Activated T-helper 2 cell treated with anti-CD3 and anti-CD28 coated beads, Interferon-gamma antibody, Interleukin-2, Interleukin-4, amounts not matched to agents 10 μg/mL and 5 μg/mL and 100 μg/mL, durations not matched to agents 14 hours and 24 hours and 36 hours (primary cell): ENCODE results near the gene HDAC4. TPM values are rescaled to one million over a fixed set of nuclear protein-coding genes. Genes with fewer than 3 reads are reported as not detected.

Experiments used
- DNase-seq: peaks from one replicate; pipeline ENCODE4 v3.0.0; 2021; ENCODE audit warnings: low spot score
- H3K27ac Mint-ChIP-seq: one replicate; pipeline ENCODE4 v1.8.0; 2021; ENCODE audit warnings: mixed read lengths
- H3K27me3 Mint-ChIP-seq: one replicate; pipeline ENCODE4 v1.8.0; 2021; ENCODE audit warnings: low read depth, mixed read lengths
- H3K36me3 Mint-ChIP-seq: one replicate; pipeline ENCODE4 v1.8.0; 2021; ENCODE audit warnings: low read depth, mixed read lengths
- H3K4me1 Mint-ChIP-seq: one replicate; pipeline ENCODE4 v1.8.0; 2021; ENCODE audit warnings: low read depth, mixed read lengths
- H3K4me3 Mint-ChIP-seq: one replicate; pipeline ENCODE4 v1.8.0; 2021; ENCODE audit warnings: low read depth, mild to moderate bottlenecking, moderate library complexity, mixed read lengths
- H3K9me3 Mint-ChIP-seq: one replicate; pipeline ENCODE4 v1.8.0; 2021; ENCODE audit warnings: mixed read lengths
- intact Hi-C: fragments of 100-400 bp; cut with micrococcal nuclease; formaldehyde crosslinking; loops from one replicate; pipeline ENCODE4 v1.15.1; 2023
- total RNA-seq: library from RNA; stranded (reverse); gene quantifications from 2 replicates; pipeline ENCODE4 v1.2.3, GENCODE V29; 2022

HDAC4 gene
- total RNA-seq, 1 donor from 2014 or later: 44.8 TPM

GRCh38 chr2:239141021-239141760, 259.6 kb downstream of the HDAC4 start:
- no peak overlapping the region for H3K4me3 Mint-ChIP-seq
- intact Hi-C loops: no loop called here
- peaks cover 8% of the 10 kb centered on the region for H3K4me1 Mint-ChIP-seq
- DNase-seq: no peak
- H3K9me3 Mint-ChIP-seq: no peaks in the 10 kb centered on the region
- peaks cover 71% of the 10 kb centered on the region for H3K36me3 Mint-ChIP-seq
- H3K27ac Mint-ChIP-seq: no peak overlapping the region
- no peaks in the 10 kb centered on the region for H3K27me3 Mint-ChIP-seq

- peaks cover 69% of the 10 kb centered on the region for H3K36me3 Mint-ChIP-seq
- H3K4me3 Mint-ChIP-seq: no peak overlapping the region
- DNase-seq: no peak
- H3K27me3 Mint-ChIP-seq: no peaks in the 10 kb centered on the region
- intact Hi-C loops: no loop called here
- no peaks in the 10 kb centered on the region for H3K9me3 Mint-ChIP-seq
- peaks cover 3% of the 10 kb centered on the region for H3K4me1 Mint-ChIP-seq
- H3K27ac Mint-ChIP-seq: no peak overlapping the region
Measured at GRCh38 chr2:239140346-239141020, 260.3 kb downstream of the HDAC4 start.

GRCh38 chr2:239139566-239139965, 261.3 kb downstream of the HDAC4 start:
- peaks cover 71% of the 10 kb centered on the region for H3K36me3 Mint-ChIP-seq
- intact Hi-C loops: no loop called here
- H3K4me1 Mint-ChIP-seq: peaks cover 3% of the 10 kb centered on the region
- no peak overlapping the region for H3K4me3 Mint-ChIP-seq
- H3K9me3 Mint-ChIP-seq: no peaks in the 10 kb centered on the region
- no peaks in the 10 kb centered on the region for H3K27me3 Mint-ChIP-seq
- DNase-seq: no peak
- no peak overlapping the region for H3K27ac Mint-ChIP-seq

- H3K27me3 Mint-ChIP-seq: no peaks in the 10 kb centered on the region
- H3K4me3 Mint-ChIP-seq: no peak overlapping the region
- intact Hi-C loops: no loop called here
- no peak overlapping the region for H3K27ac Mint-ChIP-seq
- peaks cover 71% of the 10 kb centered on the region for H3K36me3 Mint-ChIP-seq
- H3K9me3 Mint-ChIP-seq: no peaks in the 10 kb centered on the region
- peaks cover 3% of the 10 kb centered on the region for H3K4me1 Mint-ChIP-seq
- DNase-seq: no peak
Measured at GRCh38 chr2:239139101-239139500, 261.7 kb downstream of the HDAC4 start.

GRCh38 chr2:239138610-239139009, 262.2 kb downstream of the HDAC4 start:
- H3K36me3 Mint-ChIP-seq: peaks cover 71% of the 10 kb centered on the region
- H3K4me3 Mint-ChIP-seq: no peak overlapping the region
- no peaks in the 10 kb centered on the region for H3K9me3 Mint-ChIP-seq
- H3K4me1 Mint-ChIP-seq: peaks cover 3% of the 10 kb centered on the region
- DNase-seq: no peak
- no peaks in the 10 kb centered on the region for H3K27me3 Mint-ChIP-seq
- H3K27ac Mint-ChIP-seq: no peak overlapping the region
- intact Hi-C loops: no loop called here

- H3K36me3 Mint-ChIP-seq: peaks cover 71% of the 10 kb centered on the region
- intact Hi-C loops: no loop called here
- H3K4me3 Mint-ChIP-seq: no peak overlapping the region
- no peaks in the 10 kb centered on the region for H3K9me3 Mint-ChIP-seq
- no peak for DNase-seq
- H3K4me1 Mint-ChIP-seq: no peaks in the 10 kb centered on the region
- no peaks in the 10 kb centered on the region for H3K27me3 Mint-ChIP-seq
- H3K27ac Mint-ChIP-seq: no peak overlapping the region
Measured at GRCh38 chr2:239137898-239138283, 262.9 kb downstream of the HDAC4 start.

GRCh38 chr2:239137165-239137897, 263.5 kb downstream of the HDAC4 start:
- DNase-seq: no peak
- H3K27me3 Mint-ChIP-seq: no peaks in the 10 kb centered on the region
- intact Hi-C loops: no loop called here
- H3K4me3 Mint-ChIP-seq: no peak overlapping the region
- no peaks in the 10 kb centered on the region for H3K4me1 Mint-ChIP-seq
- H3K27ac Mint-ChIP-seq: no peak overlapping the region
- no peaks in the 10 kb centered on the region for H3K9me3 Mint-ChIP-seq
- peaks cover 73% of the 10 kb centered on the region for H3K36me3 Mint-ChIP-seq

GRCh38 chr2:239136762-239137161, 264.1 kb downstream of the HDAC4 start:
- intact Hi-C loops: no loop called here
- no peak overlapping the region for H3K27ac Mint-ChIP-seq
- no peaks in the 10 kb centered on the region for H3K4me1 Mint-ChIP-seq
- H3K9me3 Mint-ChIP-seq: no peaks in the 10 kb centered on the region
- H3K27me3 Mint-ChIP-seq: no peaks in the 10 kb centered on the region
- no peak overlapping the region for H3K4me3 Mint-ChIP-seq
- DNase-seq: no peak
- peaks cover 72% of the 10 kb centered on the region for H3K36me3 Mint-ChIP-seq

GRCh38 chr2:239136203-239136602, 264.6 kb downstream of the HDAC4 start:
- DNase-seq: no peak
- Mint-ChIP-seq H3K27me3 (no peaks in the 10 kb centered on the region), H3K27ac (no peak overlapping the region), H3K4me3 (no peak overlapping the region), H3K4me1 (no peaks in the 10 kb centered on the region), H3K36me3 (peaks cover 70% of the 10 kb centered on the region), H3K9me3 (no peaks in the 10 kb centered on the region)
- intact Hi-C loops: no loop called here

GRCh38 chr2:239135531-239135930, 265.3 kb downstream of the HDAC4 start:
- no peak for DNase-seq
- no peaks in the 10 kb centered on the region for H3K9me3 Mint-ChIP-seq
- intact Hi-C loops: no loop called here
- H3K27me3 Mint-ChIP-seq: no peaks in the 10 kb centered on the region
- H3K4me1 Mint-ChIP-seq: no peaks in the 10 kb centered on the region
- H3K27ac Mint-ChIP-seq: no peak overlapping the region
- no peak overlapping the region for H3K4me3 Mint-ChIP-seq
- H3K36me3 Mint-ChIP-seq: peaks cover 74% of the 10 kb centered on the region

- peaks cover 68% of the 10 kb centered on the region for H3K36me3 Mint-ChIP-seq
- no peak overlapping the region for H3K27ac Mint-ChIP-seq
- no peaks in the 10 kb centered on the region for H3K9me3 Mint-ChIP-seq
- no peaks in the 10 kb centered on the region for H3K27me3 Mint-ChIP-seq
- no peak overlapping the region for H3K4me3 Mint-ChIP-seq
- intact Hi-C loops: no loop called here
- no peaks in the 10 kb centered on the region for H3K4me1 Mint-ChIP-seq
- DNase-seq: no peak
Measured at GRCh38 chr2:239133945-239134570, 266.8 kb downstream of the HDAC4 start.

- Mint-ChIP-seq H3K36me3 (peaks cover 63% of the 10 kb centered on the region), H3K4me1 (no peaks in the 10 kb centered on the region), H3K27ac (no peak overlapping the region), H3K27me3 (no peaks in the 10 kb centered on the region), H3K4me3 (no peak overlapping the region), H3K9me3 (no peaks in the 10 kb centered on the region)
- intact Hi-C loops: no loop called here
- no peak for DNase-seq
Measured at GRCh38 chr2:239132786-239133185, 268.0 kb downstream of the HDAC4 start.
